ENCODE data around the gene ADIG.

Gene ADIG

GRCh38 chr20:38600057-38600456 lies 19.1 kb downstream of the ADIG start:
- Mint-ChIP-seq H3K27me3 (peaks cover 68 to 73% of the 10 kb centered on the region in 2 donors), H3K9me3 (no peaks in the 10 kb centered on the region), H3K27ac (no peak overlapping the region), H3K4me1 (ENCODE audit: low read depth in 2 of 2) (peaks cover 4% of the 10 kb centered on the region in 2 donors), H3K4me3 (no peak overlapping the region), H3K36me3 (ENCODE audit: insufficient read depth) (no peaks in the 10 kb centered on the region)
- DNase-seq, result no peak
- no peak for ATAC-seq (replicated peaks)

- H3K27me3 Mint-ChIP-seq, result peaks cover 71 to 77% of the 10 kb centered on the region in 2 donors
- no peak within 1 kb of the TSS for H3K4me3 Mint-ChIP-seq
- no peaks in the 10 kb centered on the region for H3K36me3 Mint-ChIP-seq (ENCODE audit: insufficient read depth)
- no peak within 1 kb of the TSS for H3K27ac Mint-ChIP-seq
- H3K9me3 Mint-ChIP-seq, result no peaks in the 10 kb centered on the region
- peaks cover 4% of the 10 kb centered on the region in 2 donors for H3K4me1 Mint-ChIP-seq (ENCODE audit: low read depth in 2 of 2)
- no peak for DNase-seq
- no peak for ATAC-seq (replicated peaks)
Observed at GRCh38 chr20:38601216-38602184, 20.5 kb downstream of the ADIG start, which contains the start of gene ARHGAP40. TSS of gene ARHGAP40 (plus strand) at chr20:38601809.

DNA sequence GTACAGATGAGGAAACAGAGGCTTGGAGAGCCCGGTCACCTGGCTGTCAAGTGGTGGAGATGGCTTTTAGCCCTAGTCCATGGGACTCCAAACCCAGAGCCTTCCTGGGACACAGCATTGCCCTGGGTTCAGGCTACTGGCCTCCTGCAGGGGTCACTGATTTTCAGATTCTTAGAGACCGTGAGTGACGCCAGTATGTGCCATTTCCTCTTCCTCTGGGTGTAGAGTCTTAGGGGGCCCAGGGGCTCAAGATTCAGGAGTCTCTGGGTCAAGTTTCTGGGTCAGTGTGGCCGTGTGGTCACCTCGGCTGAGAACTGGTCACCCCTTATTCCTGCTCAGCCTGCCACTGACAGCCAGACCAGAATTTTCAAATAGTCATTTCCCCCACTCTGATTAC lies 21.2 kb downstream of the ADIG start:
- Mint-ChIP-seq H3K4me3 (no peak overlapping the region), H3K27me3 (peaks cover 65 to 71% of the 10 kb centered on the region in 2 donors), H3K27ac (no peak overlapping the region), H3K9me3 (no peaks in the 10 kb centered on the region), H3K4me1 (ENCODE audit: low read depth in 2 of 2) (peaks cover 4% of the 10 kb centered on the region in 2 donors), H3K36me3 (ENCODE audit: insufficient read depth) (no peaks in the 10 kb centered on the region)
- ATAC-seq (replicated peaks), result no peak
- no peak for DNase-seq

DNA sequence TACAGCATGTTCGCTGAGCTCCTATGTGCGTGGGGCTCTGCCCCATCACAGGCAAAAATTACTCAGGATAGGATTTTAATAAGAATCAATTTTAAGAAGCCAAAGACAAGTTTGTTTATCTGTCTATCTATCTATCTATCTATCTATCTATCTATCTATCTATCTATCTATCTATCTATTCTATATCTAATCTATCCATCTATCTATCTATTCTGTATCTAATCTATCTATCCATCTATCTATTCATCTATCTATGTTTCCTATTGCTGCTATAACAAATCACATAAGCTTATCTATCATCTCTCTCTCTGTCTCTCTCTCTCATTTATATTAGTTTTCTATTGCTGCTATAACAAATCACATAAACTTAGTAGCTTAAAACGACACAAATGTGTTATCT lies 22.3 kb downstream of the ADIG start:
- DNase-seq (no peak), ATAC-seq (replicated peaks) (no peak)
- H3K27ac Mint-ChIP-seq, result no peak overlapping the region
- H3K36me3 Mint-ChIP-seq (ENCODE audit: insufficient read depth), result no peaks in the 10 kb centered on the region
- no peak overlapping the region for H3K4me3 Mint-ChIP-seq
- peaks cover 4% of the 10 kb centered on the region in 2 donors for H3K4me1 Mint-ChIP-seq (ENCODE audit: low read depth in 2 of 2)
- no peaks in the 10 kb centered on the region for H3K9me3 Mint-ChIP-seq
- H3K27me3 Mint-ChIP-seq, result peaks cover 61 to 71% of the 10 kb centered on the region in 2 donors

DNA sequence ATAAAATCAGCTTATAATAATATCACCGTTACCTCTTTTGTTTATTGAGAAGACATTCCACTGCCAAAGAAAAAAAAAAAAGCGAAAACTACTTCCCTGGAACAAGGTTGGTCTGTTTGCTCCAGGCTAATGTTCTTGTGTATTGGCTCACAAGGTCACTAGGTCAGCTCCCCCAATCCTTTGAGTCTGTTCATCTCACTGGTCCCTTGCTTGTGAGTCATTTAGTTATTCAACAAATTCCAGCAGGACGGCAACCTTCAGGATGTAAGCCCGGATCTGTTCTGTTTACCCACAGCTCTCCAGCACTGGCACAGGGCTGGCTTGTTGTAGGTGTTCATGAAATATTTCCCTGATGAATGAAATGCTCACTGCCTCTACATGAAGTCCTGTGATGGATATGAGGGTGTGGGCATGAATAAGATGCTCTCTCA lies 23.9 kb downstream of the ADIG start:
- ATAC-seq (replicated peaks) (no peak), DNase-seq (no peak)
- Mint-ChIP-seq H3K27ac (no peak overlapping the region), H3K9me3 (no peaks in the 10 kb centered on the region), H3K36me3 (ENCODE audit: insufficient read depth) (no peaks in the 10 kb centered on the region), H3K27me3 (peaks cover 54 to 67% of the 10 kb centered on the region in 2 donors), H3K4me3 (no peak overlapping the region), H3K4me1 (ENCODE audit: low read depth in 2 of 2) (peaks cover 4% of the 10 kb centered on the region in 2 donors)

GRCh38 chr20:38607351-38607750 lies 26.4 kb downstream of the ADIG start:
- Mint-ChIP-seq H3K27ac (no peak overlapping the region), H3K4me3 (no peak overlapping the region), H3K4me1 (ENCODE audit: low read depth in 2 of 2) (no peaks in the 10 kb centered on the region), H3K36me3 (ENCODE audit: insufficient read depth) (no peaks in the 10 kb centered on the region), H3K27me3 (peaks cover 35 to 47% of the 10 kb centered on the region in 2 donors), H3K9me3 (no peaks in the 10 kb centered on the region)
- DNase-seq (no peak), ATAC-seq (replicated peaks) (no peak)

- Mint-ChIP-seq H3K36me3 (ENCODE audit: insufficient read depth) (no peaks in the 10 kb centered on the region), H3K27ac (no peak overlapping the region), H3K9me3 (no peaks in the 10 kb centered on the region), H3K4me3 (no peak overlapping the region), H3K4me1 (ENCODE audit: low read depth in 2 of 2) (no peaks in the 10 kb centered on the region), H3K27me3 (peaks cover 33 to 47% of the 10 kb centered on the region in 2 donors)
- no peak for ATAC-seq (replicated peaks)
- no peak for DNase-seq
Observed at GRCh38 chr20:38608188-38608587, 27.2 kb downstream of the ADIG start.

DNA sequence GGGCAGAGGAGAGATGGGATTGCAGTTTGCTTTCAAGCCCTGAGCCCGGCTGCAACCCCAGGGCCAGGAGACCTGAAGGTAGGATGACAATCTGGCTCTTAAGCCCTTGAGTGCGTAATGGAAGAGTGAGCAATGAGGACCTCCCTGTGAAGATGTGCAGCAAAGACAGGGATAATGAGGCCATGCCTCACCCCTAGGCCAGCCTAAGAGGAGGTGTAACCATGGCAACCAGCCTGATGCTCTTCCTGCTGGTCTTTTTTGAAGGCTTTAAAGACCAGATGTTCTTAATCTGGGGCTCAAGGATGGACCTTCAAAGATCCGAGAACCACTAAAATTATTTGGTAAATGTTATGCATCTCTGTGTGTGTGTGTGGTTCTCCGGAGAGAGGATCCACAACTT lies 28.8 kb downstream of the ADIG start:
- Mint-ChIP-seq H3K4me1 (ENCODE audit: low read depth in 2 of 2) (no peaks in the 10 kb centered on the region), H3K27ac (no peak overlapping the region), H3K36me3 (ENCODE audit: insufficient read depth) (no peaks in the 10 kb centered on the region), H3K27me3 (peaks cover 23 to 40% of the 10 kb centered on the region in 2 donors), H3K9me3 (no peaks in the 10 kb centered on the region), H3K4me3 (no peak overlapping the region)
- ATAC-seq (replicated peaks) (no peak), DNase-seq (no peak)

DNA sequence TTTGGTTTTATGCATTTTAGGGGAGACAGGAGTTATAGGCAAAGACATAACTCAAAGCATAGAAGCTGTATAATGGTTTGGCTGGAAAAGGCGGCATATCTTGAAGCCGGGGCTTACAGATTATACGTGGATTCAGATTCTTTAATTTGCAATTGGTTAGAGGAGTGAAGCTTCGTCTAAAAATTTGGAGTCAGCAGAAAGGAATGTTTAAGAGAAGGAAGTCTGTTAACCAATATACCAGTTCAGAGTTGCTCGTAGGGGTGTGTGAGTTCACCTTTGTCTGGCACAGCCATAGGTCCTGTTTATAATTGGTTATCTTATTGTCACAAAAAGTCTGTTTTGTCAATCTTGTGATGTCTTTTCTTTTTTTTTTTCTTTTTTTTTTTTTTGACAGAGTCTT lies 29.5 kb downstream of the ADIG start:
- Mint-ChIP-seq H3K9me3 (no peaks in the 10 kb centered on the region), H3K4me3 (no peak overlapping the region), H3K4me1 (ENCODE audit: low read depth in 2 of 2) (no peaks in the 10 kb centered on the region), H3K36me3 (ENCODE audit: insufficient read depth) (no peaks in the 10 kb centered on the region), H3K27ac (no peak overlapping the region), H3K27me3 (peaks cover 18 to 41% of the 10 kb centered on the region in 2 donors)
- no peak for ATAC-seq (replicated peaks)
- DNase-seq, result no peak

DNA sequence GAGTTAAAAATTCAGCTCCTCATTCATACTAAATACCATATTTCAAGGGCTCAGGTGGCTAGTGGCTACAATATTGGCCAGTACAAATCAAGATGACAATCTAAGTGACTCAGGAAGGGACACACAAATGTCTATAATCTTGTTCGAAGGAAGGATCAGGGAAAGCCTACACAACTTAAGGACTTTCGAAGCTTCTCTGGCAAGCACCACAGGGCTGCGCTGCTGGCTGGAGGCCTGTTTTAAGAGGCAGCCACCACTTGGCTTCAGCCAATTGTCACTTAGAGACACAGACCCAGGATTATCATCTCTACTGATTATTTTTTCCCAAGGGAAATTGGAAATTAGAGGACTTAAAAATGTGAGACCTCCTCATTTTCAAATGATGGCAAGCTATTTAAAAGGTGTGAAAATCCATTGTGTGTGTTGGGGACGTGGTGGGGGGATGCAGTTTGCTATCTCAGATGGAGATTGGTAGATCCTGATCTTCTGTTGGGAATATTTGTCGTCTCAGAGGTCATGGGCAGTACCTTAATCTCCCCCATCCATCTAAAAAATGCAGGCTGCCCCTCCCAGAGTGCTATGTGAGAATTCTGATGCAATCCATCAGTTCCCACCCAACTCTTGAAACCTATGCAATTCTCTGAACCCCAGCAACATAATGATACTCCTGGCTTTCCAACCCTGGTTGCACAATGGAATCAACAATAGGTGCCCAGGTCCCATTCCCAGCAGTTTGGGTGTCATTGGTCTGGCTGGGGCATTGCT lies 31.9 kb downstream of the ADIG start:
- ATAC-seq (replicated peaks) (no peak), DNase-seq (no peak)
- no peaks in the 10 kb centered on the region for H3K4me1 Mint-ChIP-seq (ENCODE audit: low read depth in 2 of 2)
- H3K27me3 Mint-ChIP-seq, result peaks cover 26 to 54% of the 10 kb centered on the region in 2 donors
- H3K27ac Mint-ChIP-seq, result no peak overlapping the region
- no peak overlapping the region for H3K4me3 Mint-ChIP-seq
- no peaks in the 10 kb centered on the region for H3K9me3 Mint-ChIP-seq
- no peaks in the 10 kb centered on the region for H3K36me3 Mint-ChIP-seq (ENCODE audit: insufficient read depth)

DNA sequence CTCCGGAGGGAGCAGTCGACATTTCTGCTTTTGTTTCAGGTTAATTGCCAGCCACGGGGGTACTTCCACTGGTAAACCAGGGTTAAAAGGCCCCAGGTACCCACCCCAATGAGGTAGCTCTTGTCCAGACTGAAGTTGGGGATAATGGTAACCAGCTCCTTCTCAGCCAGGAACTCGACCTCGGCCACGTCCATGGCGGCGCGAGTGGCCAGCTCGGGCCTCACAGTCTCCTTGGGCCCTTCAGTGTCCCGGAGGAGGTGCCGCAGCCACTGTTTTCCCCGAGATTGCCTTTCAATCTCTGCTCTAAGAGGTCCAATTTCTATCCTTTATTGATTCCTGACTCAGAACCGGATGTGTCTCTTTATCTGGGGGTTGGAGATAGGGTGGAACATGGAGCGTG lies 34.3 kb downstream of the ADIG start:
- ATAC-seq (replicated peaks), result no peak
- H3K27ac Mint-ChIP-seq, result no peak overlapping the region
- no peaks in the 10 kb centered on the region for H3K9me3 Mint-ChIP-seq
- no peak overlapping the region for H3K4me3 Mint-ChIP-seq
- peaks cover 38 to 69% of the 10 kb centered on the region in 2 donors for H3K27me3 Mint-ChIP-seq
- H3K36me3 Mint-ChIP-seq (ENCODE audit: insufficient read depth), result no peaks in the 10 kb centered on the region
- H3K4me1 Mint-ChIP-seq (ENCODE audit: low read depth in 2 of 2), result no peaks in the 10 kb centered on the region
- DNase-seq, result no peak

- Mint-ChIP-seq H3K4me1 (ENCODE audit: low read depth in 2 of 2) (no peaks in the 10 kb centered on the region), H3K36me3 (ENCODE audit: insufficient read depth) (no peaks in the 10 kb centered on the region), H3K27me3 (peaks cover 38 to 80% of the 10 kb centered on the region in 2 donors), H3K4me3 (no peak overlapping the region), H3K27ac (no peak overlapping the region), H3K9me3 (no peaks in the 10 kb centered on the region)
- no peak for DNase-seq
- ATAC-seq (replicated peaks), result no peak
Observed at GRCh38 chr20:38616457-38616856, 35.5 kb downstream of the ADIG start.

DNA sequence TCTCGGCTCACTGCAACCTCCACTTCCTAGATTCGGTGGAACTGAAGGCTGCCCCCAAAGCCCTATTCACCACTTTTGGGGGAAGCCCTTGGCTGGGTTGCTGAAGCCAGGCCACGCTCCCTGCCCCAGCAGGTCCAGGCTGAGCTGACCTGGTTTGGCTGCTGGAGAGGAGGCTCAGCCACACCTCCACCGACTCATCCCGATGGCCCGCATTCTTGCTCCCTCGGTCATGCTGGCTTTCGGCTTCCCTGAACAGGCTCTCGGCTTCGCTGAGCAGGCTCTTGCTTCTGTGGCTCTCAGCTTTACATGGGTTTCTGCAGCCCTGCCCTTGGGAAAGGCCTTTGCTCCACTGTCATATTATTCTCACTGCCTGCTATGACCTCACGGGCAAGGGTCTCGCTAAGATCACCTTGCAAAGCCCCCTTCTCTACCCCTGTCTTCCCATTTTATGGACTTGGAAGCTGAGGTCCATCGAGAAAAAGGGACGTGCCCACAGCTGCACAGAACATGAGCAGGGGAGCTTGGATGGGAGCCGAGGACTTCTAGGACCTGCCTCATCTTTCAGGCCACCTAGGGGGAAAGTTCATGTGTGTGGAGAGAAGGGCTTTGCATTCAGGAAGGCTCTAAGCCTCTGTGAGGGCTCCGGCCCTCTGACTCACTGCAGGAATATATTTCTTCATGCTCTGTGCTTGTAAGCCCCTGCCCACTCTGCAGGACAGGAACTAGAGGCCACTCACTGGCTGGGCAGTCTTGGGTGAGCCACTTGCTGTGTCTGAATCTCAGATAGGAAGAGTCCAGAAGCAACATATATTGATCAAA lies 36.2 kb downstream of the ADIG start:
- peaks cover 38 to 80% of the 10 kb centered on the region in 2 donors for H3K27me3 Mint-ChIP-seq
- H3K4me3 Mint-ChIP-seq, result no peak overlapping the region
- H3K9me3 Mint-ChIP-seq, result no peaks in the 10 kb centered on the region
- H3K27ac Mint-ChIP-seq, result no peak overlapping the region
- ATAC-seq (replicated peaks) (no peak), DNase-seq (no peak)
- H3K4me1 Mint-ChIP-seq (ENCODE audit: low read depth in 2 of 2), result no peaks in the 10 kb centered on the region
- H3K36me3 Mint-ChIP-seq (ENCODE audit: insufficient read depth), result no peaks in the 10 kb centered on the region

Measured in effector memory CD8-positive, alpha-beta T cell (primary cell).